K562 (cell line): ENCODE measurements around the gene METTL6. TPM values are rescaled to one million over a fixed set of nuclear protein-coding genes. Genes with fewer than 3 reads are reported as not detected.

Source experiments
- CREB1 ChIP-seq, 2 experiments: sonication (generic) in 1 of 2; formaldehyde crosslinking in 1 of 2; IDR thresholded peaks; 2 replicates each; pipeline versions ENCODE4 v1.6.1 to v1.8.0; 2012 to 2022; ENCODE audit warnings: inconsistent platforms in 1 of 2, mild to moderate bottlenecking in 1 of 2, missing genetic modification reagents in 1 of 2, moderate library complexity in 1 of 2
- HDAC3 ChIP-seq: fragments of 450-650 bp; IDR thresholded peaks from 2 replicates; pipeline ENCODE4 v1.6.1; 2018; ENCODE audit warnings: borderline replicate concordance, mild to moderate bottlenecking, moderate library complexity; ENCODE audit not compliant: partially characterized antibody
- NFATC3 ChIP-seq: fragments of 450-650 bp; IDR thresholded peaks from 2 replicates; pipeline ENCODE4 v1.6.1; 2017; ENCODE audit warnings: mild to moderate bottlenecking
- polyA plus RNA-seq, 8 experiments: library from polyadenylated mRNA; depleted of rRNA in 4 of 8; stranded (reverse) in 5 of 8; unstranded in 3 of 8; fragments of >200 nt; fragmentation: Nextera tagmentation in 2 of 8; fragmentation: Illumina TruSeq in 1 of 8; extraction: Ambion mirVana in 2 of 8; extraction: Trizol in 1 of 8; gene quantifications; 2 replicates each; pipeline versions ENCODE4 v1.2.1 to v1.2.3, GENCODE V29; 2011 to 2014; ENCODE audit warnings: inconsistent platforms in 1 of 8, missing spikeins in 1 of 8
- total RNA-seq, 7 experiments: library from RNA; depleted of rRNA in 6 of 7; stranded (reverse); fragments of >200 nt in 6 of 7; fragmentation: Illumina TruSeq in 2 of 7; extraction: Trizol in 2 of 7; gene quantifications; 2 replicates each; pipeline versions ENCODE4 v1.2.1 to v1.2.3, GENCODE V29; 2011 to 2021; ENCODE audit warnings: low replicate concordance in 1 of 7
- TF ChIP-seq, protein P1 (sequence below): fragments of 150-350 bp; IDR thresholded peaks from 2 replicates; pipeline ENCODE4 v1.6.1; 2014; ENCODE audit warnings: low read depth, mild to moderate bottlenecking, low read length, borderline replicate concordance
- TF ChIP-seq, protein P2 (sequence below): fragments of 250-450 bp; sonication (Bioruptor Pico); IDR thresholded peaks from 2 replicates; pipeline ENCODE4 v1.4.0; 2020; ENCODE audit warnings: mild to moderate bottlenecking, moderate library complexity
- TF ChIP-seq, protein P3 (sequence below): fragments of 450-650 bp; IDR thresholded peaks from 2 replicates; pipeline ENCODE4 v1.6.1; 2016; ENCODE audit warnings: borderline replicate concordance
- TF ChIP-seq, protein P4 (sequence below): fragments of 450-650 bp; formaldehyde crosslinking; conservative IDR thresholded peaks from 2 replicates; pipeline ENCODE4 v1.4.0; 2022; ENCODE audit warnings: mild to moderate bottlenecking, missing genetic modification characterization
- TF ChIP-seq, protein P5 (sequence below): fragments of 250-450 bp; sonication (Bioruptor Pico); IDR thresholded peaks from 2 replicates; pipeline ENCODE4 v1.5.1; 2021; ENCODE audit warnings: mild to moderate bottlenecking
- TF ChIP-seq, protein P6 (sequence below): fragments of 250-450 bp; sonication (Bioruptor Pico); IDR thresholded peaks from 2 replicates; pipeline ENCODE4 v1.5.0; 2021

Gene METTL6
- total and polyA plus RNA-seq, 9 of the 15 experiments (the other 6 are each of a cell fraction or from before 2014, with no cell fraction given), result 18.8 to 61.5 (median 33.9) TPM

DNA sequence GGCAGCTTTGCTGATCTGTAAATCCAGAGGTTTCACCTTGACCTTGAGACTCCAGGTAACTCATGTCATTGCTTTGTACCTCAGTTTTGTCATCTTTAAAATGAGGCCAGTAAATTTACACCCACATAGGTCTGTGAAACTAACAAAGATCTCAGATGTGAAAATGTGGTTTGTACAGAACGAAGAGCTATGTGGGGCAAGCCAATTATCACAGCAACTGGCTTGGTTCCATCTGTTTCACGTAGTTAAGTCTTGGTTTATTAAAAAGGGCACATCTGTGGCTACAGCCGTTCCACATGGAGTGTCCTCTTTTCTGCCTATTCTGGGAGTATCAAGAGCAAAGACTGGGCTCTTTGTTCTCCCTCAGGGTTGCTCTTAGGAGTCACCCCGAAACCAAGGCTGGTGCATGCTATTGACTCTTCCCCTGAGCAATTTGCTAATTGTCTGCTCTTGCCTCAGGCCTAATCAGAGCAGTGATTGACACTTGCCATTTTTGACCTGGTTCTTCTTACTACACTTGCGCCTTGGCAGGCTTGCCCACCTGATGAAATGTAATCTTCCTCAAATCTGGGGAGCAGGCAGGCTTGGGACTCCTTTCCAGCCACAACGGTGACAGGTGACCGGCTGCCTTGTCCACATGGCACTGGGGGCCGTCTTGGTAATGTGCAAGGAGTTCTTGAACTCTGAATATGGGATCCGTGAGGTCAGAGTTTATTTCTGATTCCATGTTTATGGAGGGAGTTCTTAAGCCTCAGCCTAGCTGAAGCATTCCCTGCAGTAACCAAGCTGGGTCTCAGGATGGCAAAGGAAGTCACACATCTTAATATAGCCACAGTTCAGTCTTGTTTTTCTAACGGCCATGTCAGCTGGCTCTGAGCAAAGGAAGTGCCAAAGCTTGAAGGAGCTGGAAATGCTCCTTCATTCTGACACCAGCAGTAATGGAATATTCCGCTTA is 40.2 kb upstream of the METTL6 start (continued):
- TF ChIP-seq, protein P1, sequence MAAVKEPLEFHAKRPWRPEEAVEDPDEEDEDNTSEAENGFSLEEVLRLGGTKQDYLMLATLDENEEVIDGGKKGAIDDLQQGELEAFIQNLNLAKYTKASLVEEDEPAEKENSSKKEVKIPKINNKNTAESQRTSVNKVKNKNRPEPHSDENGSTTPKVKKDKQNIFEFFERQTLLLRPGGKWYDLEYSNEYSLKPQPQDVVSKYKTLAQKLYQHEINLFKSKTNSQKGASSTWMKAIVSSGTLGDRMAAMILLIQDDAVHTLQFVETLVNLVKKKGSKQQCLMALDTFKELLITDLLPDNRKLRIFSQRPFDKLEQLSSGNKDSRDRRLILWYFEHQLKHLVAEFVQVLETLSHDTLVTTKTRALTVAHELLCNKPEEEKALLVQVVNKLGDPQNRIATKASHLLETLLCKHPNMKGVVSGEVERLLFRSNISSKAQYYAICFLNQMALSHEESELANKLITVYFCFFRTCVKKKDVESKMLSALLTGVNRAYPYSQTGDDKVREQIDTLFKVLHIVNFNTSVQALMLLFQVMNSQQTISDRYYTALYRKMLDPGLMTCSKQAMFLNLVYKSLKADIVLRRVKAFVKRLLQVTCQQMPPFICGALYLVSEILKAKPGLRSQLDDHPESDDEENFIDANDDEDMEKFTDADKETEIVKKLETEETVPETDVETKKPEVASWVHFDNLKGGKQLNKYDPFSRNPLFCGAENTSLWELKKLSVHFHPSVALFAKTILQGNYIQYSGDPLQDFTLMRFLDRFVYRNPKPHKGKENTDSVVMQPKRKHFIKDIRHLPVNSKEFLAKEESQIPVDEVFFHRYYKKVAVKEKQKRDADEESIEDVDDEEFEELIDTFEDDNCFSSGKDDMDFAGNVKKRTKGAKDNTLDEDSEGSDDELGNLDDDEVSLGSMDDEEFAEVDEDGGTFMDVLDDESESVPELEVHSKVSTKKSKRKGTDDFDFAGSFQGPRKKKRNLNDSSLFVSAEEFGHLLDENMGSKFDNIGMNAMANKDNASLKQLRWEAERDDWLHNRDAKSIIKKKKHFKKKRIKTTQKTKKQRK, result no peak
- TF ChIP-seq, protein P2, sequence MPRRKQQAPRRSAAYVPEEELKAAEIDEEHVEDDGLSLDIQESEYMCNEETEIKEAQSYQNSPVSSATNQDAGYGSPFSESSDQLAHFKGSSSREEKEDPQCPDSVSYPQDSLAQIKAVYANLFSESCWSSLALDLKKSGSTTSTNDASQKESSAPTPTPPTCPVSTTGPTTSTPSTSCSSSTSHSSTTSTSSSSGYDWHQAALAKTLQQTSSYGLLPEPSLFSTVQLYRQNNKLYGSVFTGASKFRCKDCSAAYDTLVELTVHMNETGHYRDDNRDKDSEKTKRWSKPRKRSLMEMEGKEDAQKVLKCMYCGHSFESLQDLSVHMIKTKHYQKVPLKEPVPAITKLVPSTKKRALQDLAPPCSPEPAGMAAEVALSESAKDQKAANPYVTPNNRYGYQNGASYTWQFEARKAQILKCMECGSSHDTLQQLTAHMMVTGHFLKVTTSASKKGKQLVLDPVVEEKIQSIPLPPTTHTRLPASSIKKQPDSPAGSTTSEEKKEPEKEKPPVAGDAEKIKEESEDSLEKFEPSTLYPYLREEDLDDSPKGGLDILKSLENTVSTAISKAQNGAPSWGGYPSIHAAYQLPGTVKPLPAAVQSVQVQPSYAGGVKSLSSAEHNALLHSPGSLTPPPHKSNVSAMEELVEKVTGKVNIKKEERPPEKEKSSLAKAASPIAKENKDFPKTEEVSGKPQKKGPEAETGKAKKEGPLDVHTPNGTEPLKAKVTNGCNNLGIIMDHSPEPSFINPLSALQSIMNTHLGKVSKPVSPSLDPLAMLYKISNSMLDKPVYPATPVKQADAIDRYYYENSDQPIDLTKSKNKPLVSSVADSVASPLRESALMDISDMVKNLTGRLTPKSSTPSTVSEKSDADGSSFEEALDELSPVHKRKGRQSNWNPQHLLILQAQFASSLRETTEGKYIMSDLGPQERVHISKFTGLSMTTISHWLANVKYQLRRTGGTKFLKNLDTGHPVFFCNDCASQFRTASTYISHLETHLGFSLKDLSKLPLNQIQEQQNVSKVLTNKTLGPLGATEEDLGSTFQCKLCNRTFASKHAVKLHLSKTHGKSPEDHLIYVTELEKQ, result no peak
- TF ChIP-seq NFATC3 (no peak), HDAC3 (no peak), CREB1 (IDR thresholded peaks at IDR 0.05) (no peak), CREB1 (CRISPR knock-in tag; IDR thresholded peaks at IDR 0.05) (no peak)
- TF ChIP-seq, protein P3, sequence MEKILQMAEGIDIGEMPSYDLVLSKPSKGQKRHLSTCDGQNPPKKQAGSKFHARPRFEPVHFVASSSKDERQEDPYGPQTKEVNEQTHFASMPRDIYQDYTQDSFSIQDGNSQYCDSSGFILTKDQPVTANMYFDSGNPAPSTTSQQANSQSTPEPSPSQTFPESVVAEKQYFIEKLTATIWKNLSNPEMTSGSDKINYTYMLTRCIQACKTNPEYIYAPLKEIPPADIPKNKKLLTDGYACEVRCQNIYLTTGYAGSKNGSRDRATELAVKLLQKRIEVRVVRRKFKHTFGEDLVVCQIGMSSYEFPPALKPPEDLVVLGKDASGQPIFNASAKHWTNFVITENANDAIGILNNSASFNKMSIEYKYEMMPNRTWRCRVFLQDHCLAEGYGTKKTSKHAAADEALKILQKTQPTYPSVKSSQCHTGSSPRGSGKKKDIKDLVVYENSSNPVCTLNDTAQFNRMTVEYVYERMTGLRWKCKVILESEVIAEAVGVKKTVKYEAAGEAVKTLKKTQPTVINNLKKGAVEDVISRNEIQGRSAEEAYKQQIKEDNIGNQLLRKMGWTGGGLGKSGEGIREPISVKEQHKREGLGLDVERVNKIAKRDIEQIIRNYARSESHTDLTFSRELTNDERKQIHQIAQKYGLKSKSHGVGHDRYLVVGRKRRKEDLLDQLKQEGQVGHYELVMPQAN, result no peak
- TF ChIP-seq, protein P4, sequence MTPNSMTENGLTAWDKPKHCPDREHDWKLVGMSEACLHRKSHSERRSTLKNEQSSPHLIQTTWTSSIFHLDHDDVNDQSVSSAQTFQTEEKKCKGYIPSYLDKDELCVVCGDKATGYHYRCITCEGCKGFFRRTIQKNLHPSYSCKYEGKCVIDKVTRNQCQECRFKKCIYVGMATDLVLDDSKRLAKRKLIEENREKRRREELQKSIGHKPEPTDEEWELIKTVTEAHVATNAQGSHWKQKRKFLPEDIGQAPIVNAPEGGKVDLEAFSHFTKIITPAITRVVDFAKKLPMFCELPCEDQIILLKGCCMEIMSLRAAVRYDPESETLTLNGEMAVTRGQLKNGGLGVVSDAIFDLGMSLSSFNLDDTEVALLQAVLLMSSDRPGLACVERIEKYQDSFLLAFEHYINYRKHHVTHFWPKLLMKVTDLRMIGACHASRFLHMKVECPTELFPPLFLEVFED (CRISPR knock-in tag), result no peak
- TF ChIP-seq, protein P5, sequence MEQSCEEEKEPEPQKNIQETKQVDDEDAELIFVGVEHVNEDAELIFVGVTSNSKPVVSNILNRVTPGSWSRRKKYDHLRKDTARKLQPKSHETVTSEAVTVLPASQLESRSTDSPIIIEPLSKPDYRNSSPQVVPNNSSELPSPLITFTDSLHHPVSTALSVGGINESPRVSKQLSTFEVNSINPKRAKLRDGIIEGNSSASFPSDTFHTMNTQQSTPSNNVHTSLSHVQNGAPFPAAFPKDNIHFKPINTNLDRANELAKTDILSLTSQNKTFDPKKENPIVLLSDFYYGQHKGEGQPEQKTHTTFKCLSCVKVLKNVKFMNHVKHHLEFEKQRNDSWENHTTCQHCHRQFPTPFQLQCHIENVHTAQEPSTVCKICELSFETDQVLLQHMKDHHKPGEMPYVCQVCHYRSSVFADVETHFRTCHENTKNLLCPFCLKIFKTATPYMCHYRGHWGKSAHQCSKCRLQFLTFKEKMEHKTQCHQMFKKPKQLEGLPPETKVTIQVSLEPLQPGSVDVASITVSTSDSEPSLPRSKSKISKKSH, result no peak
- TF ChIP-seq, protein P6, sequence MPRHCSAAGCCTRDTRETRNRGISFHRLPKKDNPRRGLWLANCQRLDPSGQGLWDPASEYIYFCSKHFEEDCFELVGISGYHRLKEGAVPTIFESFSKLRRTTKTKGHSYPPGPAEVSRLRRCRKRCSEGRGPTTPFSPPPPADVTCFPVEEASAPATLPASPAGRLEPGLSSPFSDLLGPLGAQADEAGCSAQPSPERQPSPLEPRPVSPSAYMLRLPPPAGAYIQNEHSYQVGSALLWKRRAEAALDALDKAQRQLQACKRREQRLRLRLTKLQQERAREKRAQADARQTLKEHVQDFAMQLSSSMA (CRISPR knock-in tag), result no peak
